SK-N-SH (cell line): ENCODE measurements around the gene SCNN1A. TPM values are rescaled to one million over a fixed set of nuclear protein-coding genes. Genes with fewer than 3 reads are reported as not detected.

Experiments used
- CTCF ChIA-PET: fragments of 300-600, 350-600 bp; formaldehyde crosslinking; extraction: SDS; loops from one replicate; lab custom pipeline; 2021; lab: Yijun Ruan, JAX
- POLR2A ChIA-PET: fragments of 350-600 bp; sonication (Branson Sonifier 250); formaldehyde crosslinking; extraction: SDS; loops from one replicate; lab custom pipeline; 2020; ENCODE audit warnings: antibody characterized with exemption, inconsistent platforms; lab: Yijun Ruan, JAX
- DNase-seq: peaks from one replicate; pipeline ENCODE4 v3.0.0; 2012
- H2AFZ ChIP-seq: fragments of 200-600 bp; sonication (generic); 2 replicates; pipeline ENCODE4 v1.8.1; 2016; ENCODE audit warnings: antibody characterized with exemption, mild to moderate bottlenecking, low read depth
- H3F3A ChIP-seq: fragments of 200-600 bp; sonication (generic); replicated peaks from 2 replicates; pipeline ENCODE3; 2016; ENCODE audit warnings: antibody characterized with exemption, mild to moderate bottlenecking; ENCODE audit not compliant: insufficient read depth
- H3K27ac ChIP-seq, 2 experiments: fragments of 200-500 bp in 1 of 2; fragments of 200-600 bp in 1 of 2; sonication (Bioruptor generic) in 1 of 2; sonication (generic), shearing (Covaris generic) in 1 of 2; 2 replicates each; pipeline versions ENCODE4 v1.5.1 to v1.6.1; 2014 to 2016; ENCODE audit warnings: low read depth in 2 of 2, inconsistent platforms in 1 of 2, low read length in 1 of 2, mild to moderate bottlenecking in 1 of 2, mixed read lengths in 1 of 2
- H3K27me3 ChIP-seq: fragments of 200-600 bp; sonication (generic), shearing (Covaris generic); 2 replicates; pipeline ENCODE4 v1.6.1; 2016; ENCODE audit warnings: mixed run types; ENCODE audit not compliant: insufficient read depth
- H3K36me3 ChIP-seq, 2 experiments: fragments of 200-500 bp in 1 of 2; fragments of 200-600 bp in 1 of 2; sonication (Bioruptor generic) in 1 of 2; sonication (generic) in 1 of 2; replicated peaks in 1 of 2; 2 replicates each; pipeline versions ENCODE3 to v1.5.1; 2014 to 2016; ENCODE audit warnings: low read length in 1 of 2, mild to moderate bottlenecking in 1 of 2; ENCODE audit not compliant: insufficient read depth in 2 of 2, control insufficient read depth in 1 of 2
- H3K4me1 ChIP-seq, 2 experiments: fragments of 200-500 bp in 1 of 2; fragments of 200-600 bp in 1 of 2; sonication (Bioruptor generic) in 1 of 2; sonication (generic), shearing (Covaris generic) in 1 of 2; 2 replicates each; pipeline versions ENCODE4 v1.5.1 to v1.6.1; 2014 to 2016; ENCODE audit warnings: low read depth in 1 of 2, low read length in 1 of 2, mixed run types in 1 of 2; ENCODE audit not compliant: insufficient read depth in 2 of 2, control insufficient read depth in 1 of 2
- H3K4me2 ChIP-seq: fragments of 200-600 bp; sonication (generic), shearing (Covaris generic); 2 replicates; pipeline ENCODE4 v1.6.1; 2017; ENCODE audit warnings: mixed run types
- H3K4me3 ChIP-seq, 2 experiments: fragments of 200-500 bp in 1 of 2; fragments of 200-600 bp in 1 of 2; sonication (Bioruptor generic) in 1 of 2; sonication (generic), shearing (Covaris generic) in 1 of 2; 2 replicates each; pipeline versions ENCODE4 v1.5.1 to v1.8.1; 2014 to 2016; ENCODE audit warnings: low read depth in 2 of 2, inconsistent platforms in 1 of 2, low read length in 1 of 2, mild to moderate bottlenecking in 1 of 2, mixed read lengths in 1 of 2, moderate library complexity in 1 of 2
- H3K79me2 ChIP-seq: fragments of 200-600 bp; sonication (generic); 2 replicates; pipeline ENCODE4 v1.8.1; 2017; ENCODE audit warnings: mild to moderate bottlenecking; ENCODE audit not compliant: insufficient read depth
- H3K9ac ChIP-seq: fragments of 200-600 bp; sonication (generic); 2 replicates; pipeline ENCODE4 v1.6.1; 2017; ENCODE audit warnings: mixed run types
- H3K9me2 ChIP-seq: fragments of 200-600 bp; sonication (generic); 2 replicates; pipeline ENCODE4 v1.6.1; 2017; ENCODE audit warnings: mixed run types
- H3K9me3 ChIP-seq: fragments of 200-600 bp; sonication (generic); 2 replicates; pipeline ENCODE4 v1.6.1; 2017; ENCODE audit warnings: mixed run types, mild to moderate bottlenecking, moderate library complexity
- H4K20me1 ChIP-seq: fragments of 200-600 bp; sonication (generic); 2 replicates; pipeline ENCODE4 v1.6.1; 2017; ENCODE audit warnings: mild to moderate bottlenecking, mixed run types; ENCODE audit not compliant: insufficient read depth
- EP300 ChIP-seq, 2 experiments: IDR thresholded peaks; 2 replicates each; pipeline versions ENCODE4 v1.4.0 to v1.6.1; 2012; ENCODE audit warnings: borderline replicate concordance in 1 of 2, low read depth in 1 of 2, low read length in 1 of 2
- EZH2phosphoT487 ChIP-seq: fragments of 200-600 bp; sonication (generic); IDR thresholded peaks from 2 replicates; pipeline ENCODE4 v1.6.1; 2017; ENCODE audit warnings: low read depth, mixed run types, mild to moderate bottlenecking, antibody characterized with exemption, moderate library complexity, borderline replicate concordance
- FOSL2 ChIP-seq: IDR thresholded peaks from 2 replicates; pipeline ENCODE4 v1.4.0; 2012; ENCODE audit warnings: low read depth, mild to moderate bottlenecking, moderate library complexity, borderline replicate concordance
- JUND ChIP-seq: IDR thresholded peaks from 2 replicates; pipeline ENCODE4 v1.4.0; 2012
- MEF2A ChIP-seq: IDR thresholded peaks from 2 replicates; pipeline ENCODE4 v1.4.0; 2012; ENCODE audit warnings: low read depth, borderline replicate concordance
- POLR2AphosphoS5 ChIP-seq: IDR thresholded peaks from 2 replicates; pipeline ENCODE4 v1.6.1; 2012; ENCODE audit warnings: low read depth, low read length
- SIN3A ChIP-seq: IDR thresholded peaks from 2 replicates; pipeline ENCODE4 v1.6.1; 2012; ENCODE audit warnings: low read depth, mild to moderate bottlenecking, low read length, moderate library complexity, borderline replicate concordance
- TAF1 ChIP-seq: IDR thresholded peaks from 2 replicates; pipeline ENCODE4 v1.6.1; 2012; ENCODE audit warnings: low read depth, mild to moderate bottlenecking, low read length, moderate library complexity, borderline replicate concordance
- TCF12 ChIP-seq: IDR thresholded peaks from 2 replicates; pipeline ENCODE4 v1.4.0; 2012
- WGBS: methylation state at CpG from one replicate; pipeline ENCODE4 v1.1.6; 2017; ENCODE audit warnings: low lambda C conversion rate; 5-methylcytosine and 5-hydroxymethylcytosine counted together
- polyA plus RNA-seq, 3 experiments: library from polyadenylated mRNA; depleted of rRNA; stranded (reverse); fragments of >200 nt; gene quantifications; 2 replicates each; pipeline ENCODE4 v1.2.3, GENCODE V29; 2012
- TF ChIP-seq, protein P1 (sequence below): IDR thresholded peaks from 2 replicates; pipeline ENCODE4; 2012
- TF ChIP-seq, protein P2 (sequence below): IDR thresholded peaks from 2 replicates; pipeline ENCODE4 v1.4.0; 2012; ENCODE audit warnings: low read depth, borderline replicate concordance
- TF ChIP-seq, protein P3 (sequence below): fragments of 200-600 bp; sonication (generic); IDR thresholded peaks from 2 replicates; pipeline ENCODE4 v1.6.1; 2017; ENCODE audit warnings: antibody characterized with exemption, mild to moderate bottlenecking, moderate library complexity

SCNN1A gene
- polyA plus RNA-seq, 1 of the 3 experiments (the other 2 are of a cell fraction), result 1.6 TPM

DNA sequence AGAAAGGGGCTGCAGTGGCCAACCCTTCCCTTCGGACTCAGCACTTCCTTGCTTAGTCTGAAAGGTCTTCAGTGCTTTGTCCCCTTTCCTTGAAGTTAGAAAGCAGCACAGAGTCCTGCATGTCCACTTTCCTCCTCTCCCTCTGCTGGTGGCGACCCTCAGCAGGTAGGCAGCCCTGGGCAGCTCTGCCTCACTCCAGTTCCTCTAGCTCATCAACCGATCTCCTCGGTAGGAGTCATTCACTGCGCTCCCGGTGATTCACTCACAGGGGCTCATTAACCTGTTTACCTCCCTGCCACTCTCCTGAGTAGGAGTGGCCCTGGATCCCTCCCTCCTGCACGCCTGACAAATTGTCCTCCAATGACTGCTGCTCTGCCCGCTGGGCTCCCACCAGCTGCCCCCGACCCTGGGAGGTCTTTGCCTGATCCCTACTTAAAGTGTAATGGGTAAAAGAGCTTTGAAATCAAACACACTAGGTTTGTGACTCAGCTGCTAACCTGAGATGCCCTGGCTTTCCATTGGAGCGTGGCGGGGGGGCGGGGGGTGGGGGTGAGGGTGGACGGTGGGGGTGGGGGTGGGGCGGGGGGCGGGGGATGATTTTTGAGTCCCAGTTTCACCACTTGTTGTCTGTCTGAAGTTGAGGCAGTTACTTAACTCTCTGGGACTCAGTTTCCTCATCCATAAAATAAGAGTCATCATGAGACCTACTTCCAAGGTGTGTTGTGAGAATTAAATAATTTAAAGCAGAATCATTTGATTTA lies 4.2 kb downstream of the SCNN1A start:
- Histone ChIP-seq H3K27me3 (no peaks in the 10 kb centered on the region), H3K4me2 (peak overlapping the region; percentile 54), H3K4me3 (no peak overlapping the region), H3K9ac (peak overlapping the region; percentile 47; the same call in 1 of the 2 replicates), H4K20me1 (no peaks in the 10 kb centered on the region), H3K9me3 (no peaks in the 10 kb centered on the region), H2AFZ (peak overlapping the region; percentile 38; the same call in 1 of the 2 replicates), H3F3A (peaks cover 19% of the 10 kb centered on the region), H3K9me2 (no peaks in the 10 kb centered on the region), H3K79me2 (no peaks in the 10 kb centered on the region), H3K27ac (peak overlapping the region; percentile 51 to 79; a peak in 3 of 4 replicates), H3K4me1 (peaks cover 10 to 29% of the 10 kb centered on the region in 2 experiments; a peak in 3 of 4 replicates), H3K36me3 (no peaks in the 10 kb centered on the region)
- DNase-seq, result no peak
- 25% methylated on average over 14 of the region's 15 CpGs for WGBS
- POLR2A ChIA-PET, result no interaction called here
- CTCF ChIA-PET, result interaction anchor here (1.2 to 1.6 kb wide), 4 partner anchors 15 to 383 kb away, joined by 3 to 4 read pairs (median 4); no protein-coding TSS in a partner anchor
- no peak for TF ChIP-seq TAF1
- TF ChIP-seq, protein P1, sequence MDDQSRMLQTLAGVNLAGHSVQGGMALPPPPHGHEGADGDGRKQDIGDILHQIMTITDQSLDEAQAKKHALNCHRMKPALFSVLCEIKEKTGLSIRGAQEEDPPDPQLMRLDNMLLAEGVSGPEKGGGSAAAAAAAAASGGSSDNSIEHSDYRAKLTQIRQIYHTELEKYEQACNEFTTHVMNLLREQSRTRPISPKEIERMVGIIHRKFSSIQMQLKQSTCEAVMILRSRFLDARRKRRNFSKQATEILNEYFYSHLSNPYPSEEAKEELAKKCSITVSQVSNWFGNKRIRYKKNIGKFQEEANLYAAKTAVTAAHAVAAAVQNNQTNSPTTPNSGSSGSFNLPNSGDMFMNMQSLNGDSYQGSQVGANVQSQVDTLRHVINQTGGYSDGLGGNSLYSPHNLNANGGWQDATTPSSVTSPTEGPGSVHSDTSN, result peak; percentile 62
- no peak for TF ChIP-seq MEF2A
- TF ChIP-seq JUND, result peak; percentile 36; the same call in 1 of the 2 replicates
- TF ChIP-seq, protein P2, sequence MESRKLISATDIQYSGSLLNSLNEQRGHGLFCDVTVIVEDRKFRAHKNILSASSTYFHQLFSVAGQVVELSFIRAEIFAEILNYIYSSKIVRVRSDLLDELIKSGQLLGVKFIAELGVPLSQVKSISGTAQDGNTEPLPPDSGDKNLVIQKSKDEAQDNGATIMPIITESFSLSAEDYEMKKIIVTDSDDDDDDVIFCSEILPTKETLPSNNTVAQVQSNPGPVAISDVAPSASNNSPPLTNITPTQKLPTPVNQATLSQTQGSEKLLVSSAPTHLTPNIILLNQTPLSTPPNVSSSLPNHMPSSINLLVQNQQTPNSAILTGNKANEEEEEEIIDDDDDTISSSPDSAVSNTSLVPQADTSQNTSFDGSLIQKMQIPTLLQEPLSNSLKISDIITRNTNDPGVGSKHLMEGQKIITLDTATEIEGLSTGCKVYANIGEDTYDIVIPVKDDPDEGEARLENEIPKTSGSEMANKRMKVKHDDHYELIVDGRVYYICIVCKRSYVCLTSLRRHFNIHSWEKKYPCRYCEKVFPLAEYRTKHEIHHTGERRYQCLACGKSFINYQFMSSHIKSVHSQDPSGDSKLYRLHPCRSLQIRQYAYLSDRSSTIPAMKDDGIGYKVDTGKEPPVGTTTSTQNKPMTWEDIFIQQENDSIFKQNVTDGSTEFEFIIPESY, result peak; percentile 67; the same call in 1 of the 2 replicates
- TF ChIP-seq EP300 (IDR thresholded peaks at IDR 0.05; ENCODE audit: borderline replicate concordance in 1 of 2, low read depth in 1 of 2, low read length in 1 of 2), result 0 out of 4 replicates have a peak, but pooled peaks of 1 of the 2 experiments have one; percentile 8
- TF ChIP-seq, protein P3, sequence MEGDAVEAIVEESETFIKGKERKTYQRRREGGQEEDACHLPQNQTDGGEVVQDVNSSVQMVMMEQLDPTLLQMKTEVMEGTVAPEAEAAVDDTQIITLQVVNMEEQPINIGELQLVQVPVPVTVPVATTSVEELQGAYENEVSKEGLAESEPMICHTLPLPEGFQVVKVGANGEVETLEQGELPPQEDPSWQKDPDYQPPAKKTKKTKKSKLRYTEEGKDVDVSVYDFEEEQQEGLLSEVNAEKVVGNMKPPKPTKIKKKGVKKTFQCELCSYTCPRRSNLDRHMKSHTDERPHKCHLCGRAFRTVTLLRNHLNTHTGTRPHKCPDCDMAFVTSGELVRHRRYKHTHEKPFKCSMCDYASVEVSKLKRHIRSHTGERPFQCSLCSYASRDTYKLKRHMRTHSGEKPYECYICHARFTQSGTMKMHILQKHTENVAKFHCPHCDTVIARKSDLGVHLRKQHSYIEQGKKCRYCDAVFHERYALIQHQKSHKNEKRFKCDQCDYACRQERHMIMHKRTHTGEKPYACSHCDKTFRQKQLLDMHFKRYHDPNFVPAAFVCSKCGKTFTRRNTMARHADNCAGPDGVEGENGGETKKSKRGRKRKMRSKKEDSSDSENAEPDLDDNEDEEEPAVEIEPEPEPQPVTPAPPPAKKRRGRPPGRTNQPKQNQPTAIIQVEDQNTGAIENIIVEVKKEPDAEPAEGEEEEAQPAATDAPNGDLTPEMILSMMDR, result peak; percentile 47
- TF ChIP-seq TCF12, result peak; percentile 21; the same call in 1 of the 2 replicates
- peak; percentile 58; the same call in 1 of the 2 replicates for TF ChIP-seq FOSL2
- TF ChIP-seq, all 33 proteins: peak for 7

DNA sequence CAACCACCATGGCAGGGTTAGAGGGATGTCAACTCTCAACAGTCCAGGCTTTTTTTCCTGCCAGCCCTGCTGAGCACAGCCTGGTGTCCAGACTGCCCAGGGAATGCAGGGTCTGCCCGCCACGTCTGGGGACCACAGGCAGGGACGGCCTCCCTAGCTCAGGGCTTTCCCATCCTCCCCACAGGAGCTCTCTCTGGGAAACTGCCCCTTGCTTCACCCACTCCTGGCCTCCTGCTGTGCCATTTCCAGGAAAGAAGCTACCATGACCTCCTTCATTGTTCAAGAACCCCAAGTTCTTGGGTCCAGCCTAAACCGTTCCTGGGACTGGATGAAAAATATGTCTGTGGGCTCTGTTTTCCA lies 4.8 kb downstream of the SCNN1A start:
- peaks cover 4 to 26% of the 10 kb centered on the region in 2 experiments; a peak in 3 of 4 replicates for H3K4me1 ChIP-seq
- no peak for DNase-seq
- H3K79me2 ChIP-seq, result no peaks in the 10 kb centered on the region
- no peaks in the 10 kb centered on the region for H4K20me1 ChIP-seq
- no peak overlapping the region for H3K4me3 ChIP-seq
- POLR2A ChIA-PET, result interaction anchor here (0.6 kb wide), 1 partner anchor 184 kb away, joined by 4 read pairs; no protein-coding TSS in a partner anchor
- peaks cover 19% of the 10 kb centered on the region for H3F3A ChIP-seq
- 88% methylated on average over 4 of the region's 4 CpGs for WGBS
- peak overlapping the region; percentile 47; the same call in 1 of the 2 replicates for H3K9ac ChIP-seq
- no peak for TF ChIP-seq EZH2phosphoT487
- TF ChIP-seq POLR2AphosphoS5, result no peak
- no peak for TF ChIP-seq TCF12
- TF ChIP-seq SIN3A, result no peak
- TF ChIP-seq, protein P1, result no peak
- H2AFZ ChIP-seq, result peak overlapping the region; percentile 38; the same call in 1 of the 2 replicates
- no peaks in the 10 kb centered on the region for H3K36me3 ChIP-seq
- H3K4me2 ChIP-seq, result peak overlapping the region; percentile 54
- H3K9me2 ChIP-seq, result no peaks in the 10 kb centered on the region
- no peaks in the 10 kb centered on the region for H3K9me3 ChIP-seq
- no peaks in the 10 kb centered on the region for H3K27me3 ChIP-seq
- CTCF ChIA-PET, result interaction anchor here (1.5 to 1.6 kb wide), 2 partner anchors 95 to 382 kb away, joined by 3 to 4 read pairs; no protein-coding TSS in a partner anchor
- peak overlapping the region in 1 of 2 experiments; percentile 74; a peak in 3 of 4 replicates for H3K27ac ChIP-seq
